K562 (cell line): ENCODE data around the gene CHCHD10. TPM values are rescaled to one million over a fixed set of nuclear protein-coding genes. Genes with fewer than 3 reads are reported as not detected.

Experiments
- ATAC-seq: fragments of 200-7000 bp; cut with Tn5 transposase; 3 replicates; pipeline ENCODE4 v1.9.1; 2020; ENCODE audit warnings: moderate library complexity
- BruUV-seq: library from RNA; stranded (reverse); fragments of 400-500 nt; replicated peaks from 2 replicates; lab custom pipeline; 2021; lab: Mats Ljungman, UMichigan
- CTCF ChIA-PET: fragments of 300-600 bp; formaldehyde crosslinking; extraction: SDS; loops from one replicate; lab custom pipeline; 2021; ENCODE audit warnings: low intra/inter-chr PET ratio; lab: Yijun Ruan, JAX
- POLR2A ChIA-PET: fragments of 300-600, 350-650 bp; sonication (Branson Sonifier 250); formaldehyde crosslinking; extraction: SDS; loops from one replicate; lab custom pipeline; 2021; ENCODE audit warnings: antibody characterized with exemption, inconsistent platforms; lab: Yijun Ruan, JAX
- DNase-seq, 4 experiments: peaks; one replicate each; pipeline versions ENCODE4 v3.0.0 to v3.0.0-alpha.2; 2011 to 2018; ENCODE audit warnings: low spot score in 3 of 4, mixed read lengths in 3 of 4; ENCODE audit errors: extremely low read depth in 1 of 4
- FAIRE-seq: peaks from 2 replicates; lab custom pipeline; 2011; peaks lifted over from hg19 to GRCh38; lab: Jason Lieb, UNC
- H2AFZ ChIP-seq: 2 replicates; pipeline ENCODE4 v1.6.0; 2011; ENCODE audit warnings: low read depth, low read length, control low read depth, inconsistent platforms
- H3K27ac ChIP-seq: fragments of 200-600 bp; 3 replicates; pipeline ENCODE4 v1.8.0; 2011; ENCODE audit warnings: low read depth, mild to moderate bottlenecking, control low read depth, inconsistent platforms, low read length, moderate library complexity, mixed read lengths; ENCODE audit errors: extremely low read depth
- H3K27me3 ChIP-seq, 2 experiments: fragments of 300-600 bp in 1 of 2; 2 replicates in 1 of 2; 3 replicates in 1 of 2; pipeline versions ENCODE4 v1.6.0 to v1.8.0; 2011; ENCODE audit warnings: inconsistent platforms in 2 of 2, low read length in 2 of 2, mild to moderate bottlenecking in 1 of 2, mixed read lengths in 1 of 2, moderate library complexity in 1 of 2; ENCODE audit not compliant: control insufficient read depth in 2 of 2, insufficient read depth in 2 of 2
- H3K36me3 ChIP-seq: fragments of 300-600 bp; 3 replicates; pipeline ENCODE4 v1.8.0; 2011; ENCODE audit warnings: mild to moderate bottlenecking, low read length, inconsistent platforms; ENCODE audit not compliant: control insufficient read depth, insufficient read depth
- H3K4me1 ChIP-seq, 2 experiments: fragments of 200-600 bp in 1 of 2; replicated peaks in 1 of 2; 2 replicates in 1 of 2; 3 replicates in 1 of 2; pipeline versions ENCODE4 v1.5.1 to v1.8.0; 2011; ENCODE audit warnings: inconsistent platforms in 2 of 2, low read length in 2 of 2, mild to moderate bottlenecking in 1 of 2, mixed read lengths in 1 of 2, moderate library complexity in 1 of 2; ENCODE audit not compliant: control insufficient read depth in 2 of 2, insufficient read depth in 2 of 2
- H3K4me2 ChIP-seq: 2 replicates; pipeline ENCODE4 v1.6.1; 2011; ENCODE audit warnings: low read length, control low read depth, inconsistent platforms, mixed read lengths; ENCODE audit not compliant: insufficient read depth
- H3K4me3 ChIP-seq: fragments of 200-600 bp; sonication (generic), shearing (Covaris generic); 2 replicates; pipeline ENCODE4 v1.5.1; 2016; ENCODE audit warnings: control low read depth, inconsistent platforms
- H3K79me2 ChIP-seq: fragments of 200-600 bp; 3 replicates; pipeline ENCODE4 v1.8.0; 2011; ENCODE audit warnings: low read length, inconsistent platforms; ENCODE audit not compliant: control insufficient read depth, insufficient read depth
- H3K9ac ChIP-seq, 2 experiments: 2 replicates each; pipeline versions ENCODE4 v1.6.0 to v1.6.1; 2011; ENCODE audit warnings: low read depth in 2 of 2, low read length in 2 of 2, control low read depth in 1 of 2, inconsistent platforms in 1 of 2, mild to moderate bottlenecking in 1 of 2, mixed read lengths in 1 of 2; ENCODE audit not compliant: insufficient read depth in 1 of 2
- H3K9me1 ChIP-seq: one replicate; pipeline ENCODE4 v1.6.0; 2011; ENCODE audit warnings: inconsistent platforms, mild to moderate bottlenecking, low read length, moderate library complexity; ENCODE audit not compliant: control insufficient read depth, insufficient read depth
- H3K9me3 ChIP-seq: replicated peaks from 2 replicates; pipeline ENCODE4 v1.5.1; 2011; ENCODE audit warnings: low read depth, low read length, inconsistent platforms; ENCODE audit not compliant: control insufficient read depth, insufficient read depth
- H4K20me1 ChIP-seq: replicated peaks from 2 replicates; pipeline ENCODE4 v1.6.1; 2011; ENCODE audit warnings: low read length, inconsistent platforms, mixed read lengths; ENCODE audit not compliant: control insufficient read depth, insufficient read depth
- COPS2 ChIP-seq: fragments of 450-650 bp; conservative IDR thresholded peaks from 2 replicates; pipeline ENCODE4 v1.6.1; 2016; ENCODE audit warnings: mild to moderate bottlenecking, moderate library complexity
- CREM ChIP-seq: IDR thresholded peaks from 2 replicates; pipeline ENCODE4 v1.6.1; 2014; ENCODE audit warnings: antibody characterized with exemption, low read depth
- GABPA ChIP-seq: fragments of 200-800 bp; sonication (Bioruptor generic); conservative IDR thresholded peaks from 2 replicates; pipeline ENCODE4 v1.6.1; 2016; ENCODE audit warnings: low read depth, missing genetic modification characterization, missing compliant biosample characterization
- LCOR ChIP-seq: sonication (generic); formaldehyde crosslinking; IDR thresholded peaks from 2 replicates; pipeline ENCODE4 v1.8.0; 2022; ENCODE audit warnings: mild to moderate bottlenecking, missing genetic modification reagents
- NR0B1 ChIP-seq: fragments of 450-650 bp; IDR thresholded peaks from one replicate; pipeline ENCODE4 v1.6.1; 2018; ENCODE audit warnings: mild to moderate bottlenecking, moderate library complexity; ENCODE audit not compliant: partially characterized antibody
- ZNF384 ChIP-seq: IDR thresholded peaks from 2 replicates; pipeline ENCODE4 v1.6.1; 2012; ENCODE audit warnings: low read depth, low read length, improper control_type of control experiment
- ZNF518B ChIP-seq: fragments of 250-450 bp; sonication (Bioruptor Pico); IDR thresholded peaks from 2 replicates; pipeline ENCODE4 v1.5.0; 2021; ENCODE audit warnings: mild to moderate bottlenecking, moderate library complexity
- ZNF778 ChIP-seq: fragments of 450-650 bp; formaldehyde crosslinking; IDR thresholded peaks from 2 replicates; pipeline ENCODE4 v1.4.0; 2020; ENCODE audit warnings: mild to moderate bottlenecking, moderate library complexity
- WGBS: fragments of 100-300 bp; shearing (Covaris generic); methylation state at CpG from one replicate; pipeline ENCODE4 v1.1.6; 2016; ENCODE audit warnings: low coverage, mixed read lengths; ENCODE audit not compliant: insufficient coverage; ENCODE audit errors: missing lambda C conversion rate; 5-methylcytosine and 5-hydroxymethylcytosine counted together
- in situ Hi-C: fragments of 300-500 bp; cut with MboI; formaldehyde crosslinking; loops from 4 replicates; pipeline ENCODE4 v1.15.0; 2018; ENCODE audit warnings: inconsistent platforms, mixed read lengths
- intact Hi-C: fragments of 100-400 bp; cut with micrococcal nuclease; formaldehyde crosslinking; loops from 2 replicates; pipeline ENCODE4 v1.14.2; 2022
- polyA plus RNA-seq, 8 experiments: library from polyadenylated mRNA; depleted of rRNA in 4 of 8; stranded (reverse) in 5 of 8; unstranded in 3 of 8; fragments of >200 nt; fragmentation: Nextera tagmentation in 2 of 8; fragmentation: Illumina TruSeq in 1 of 8; extraction: Ambion mirVana in 2 of 8; extraction: Trizol in 1 of 8; gene quantifications; 2 replicates each; pipeline versions ENCODE4 v1.2.1 to v1.2.3, GENCODE V29; 2011 to 2014; ENCODE audit warnings: inconsistent platforms in 1 of 8, missing spikeins in 1 of 8
- total RNA-seq, 7 experiments: library from RNA; depleted of rRNA in 6 of 7; stranded (reverse); fragments of >200 nt in 6 of 7; fragmentation: Illumina TruSeq in 2 of 7; extraction: Trizol in 2 of 7; gene quantifications; 2 replicates each; pipeline versions ENCODE4 v1.2.1 to v1.2.3, GENCODE V29; 2011 to 2021; ENCODE audit warnings: low replicate concordance in 1 of 7

Gene CHCHD10
- total and polyA plus RNA-seq, 9 of the 15 experiments (the other 6 are each of a cell fraction or from before 2014, with no cell fraction given) = 15.2 to 292 (median 102) TPM

- Histone ChIP-seq H3K4me2 (no peak overlapping the region), H3K27ac (no peak overlapping the region), H3K4me1 (peaks cover 11 to 30% of the 10 kb centered on the region in 2 experiments; a peak in 4 of 5 replicates), H3K9me3 (no peaks in the 10 kb centered on the region), H4K20me1 (peaks cover 7% of the 10 kb centered on the region), H3K36me3 (peaks cover 3% of the 10 kb centered on the region; the same call in 1 of the 3 replicates), H3K27me3 (no peaks in the 10 kb centered on the region), H3K9me1 (no peaks in the 10 kb centered on the region), H3K4me3 (no peak overlapping the region), H3K9ac (peak overlapping the region in 1 of 2 experiments; percentile 45; a peak in 1 of 4 replicates), H2AFZ (no peak overlapping the region), H3K79me2 (peaks cover 13% of the 10 kb centered on the region)
- TF ChIP-seq ZNF384 = no peak
- no peak for TF ChIP-seq GABPA
- TF ChIP-seq ZNF778 (CRISPR knock-in tag) = no peak
- TF ChIP-seq COPS2 = no peak
- no peak for TF ChIP-seq ZNF518B
- no peak for TF ChIP-seq CREM
- TF ChIP-seq NR0B1 = no peak
- no peak for TF ChIP-seq LCOR
- DNase-seq (no peak), ATAC-seq (no peak), FAIRE-seq (no peak)
- CTCF ChIA-PET = no interaction called here
- in situ Hi-C loops = no loop called here
- intact Hi-C loops = no loop called here
- POLR2A ChIA-PET = no interaction called here
- 47% methylated on average over 10 of the region's 15 CpGs for WGBS
- no TSS peak for BruUV-seq
These were observed 15.7 kb upstream of the CHCHD10 start for GRCh38 chr22:23783265-23784150.
